Brain microvascular endothelial cell (primary cell): ENCODE data around the gene CTDP1.

Experiments
- DNase-seq: peaks from one replicate; pipeline ENCODE4 v3.0.0-alpha.2; 2020
- H3K27ac ChIP-seq: fragments of 250-450 bp; sonication (Bioruptor Pico); 2 replicates; pipeline ENCODE4 v1.5.1; 2020; ENCODE audit warnings: mild to moderate bottlenecking, moderate library complexity
- H3K27me3 ChIP-seq: fragments of 250-450 bp; sonication (Bioruptor Pico); replicated peaks from 2 replicates; pipeline ENCODE4 v1.5.1; 2020; ENCODE audit warnings: mild to moderate bottlenecking
- H3K36me3 ChIP-seq: fragments of 250-450 bp; sonication (Bioruptor Pico); replicated peaks from 2 replicates; pipeline ENCODE4 v1.5.1; 2020; ENCODE audit warnings: mild to moderate bottlenecking
- H3K4me3 ChIP-seq: 2 replicates; pipeline ENCODE4 v1.5.1; 2011; ENCODE audit warnings: low read depth, mild to moderate bottlenecking, control low read depth, low read length, moderate library complexity
- CTCF ChIP-seq: IDR thresholded peaks from 2 replicates; pipeline ENCODE4 v1.5.1; 2011; ENCODE audit warnings: low read depth, mild to moderate bottlenecking, moderate library complexity, low read length, control low read depth, inconsistent platforms; ENCODE audit errors: missing control alignments
- in situ Hi-C: cut with HindIII; loops from 2 replicates; pipeline ENCODE4 v1.10.0; 2017; ENCODE audit warnings: low sequenced_read_pairs, low pct_ligation_motif_present

The CTDP1 gene

GRCh38 chr18:79753391-79753851 is 73.8 kb downstream of the CTDP1 start:
- H3K36me3 ChIP-seq: peaks cover 8% of the 10 kb centered on the region

GRCh38 chr18:79754022-79754761 is 74.6 kb downstream of the CTDP1 start:
- no peak overlapping the region for H3K27ac ChIP-seq
- TF ChIP-seq CTCF: no peak
- H3K4me3 ChIP-seq: no peak overlapping the region
- no peaks in the 10 kb centered on the region for H3K27me3 ChIP-seq
- H3K36me3 ChIP-seq: peaks cover 8% of the 10 kb centered on the region
- in situ Hi-C loops: no loop called here
- no peak for DNase-seq

More at GRCh38 chr18:79753391-79753851, 73.8 kb downstream of the CTDP1 start:
- H3K27ac ChIP-seq: no peak overlapping the region
- no peak for DNase-seq
- in situ Hi-C loops: no loop called here
- H3K27me3 ChIP-seq: no peaks in the 10 kb centered on the region
- H3K4me3 ChIP-seq: no peak overlapping the region
- no peak for TF ChIP-seq CTCF

- peaks cover 8% of the 10 kb centered on the region for H3K36me3 ChIP-seq
- no peaks in the 10 kb centered on the region for H3K27me3 ChIP-seq
- H3K4me3 ChIP-seq: no peak overlapping the region
- DNase-seq: no peak
- H3K27ac ChIP-seq: no peak overlapping the region
- in situ Hi-C loops: no loop called here
- no peak for TF ChIP-seq CTCF
Observed at GRCh38 chr18:79754831-79755351, 75.3 kb downstream of the CTDP1 start.

GRCh38 chr18:79755496-79756142 is 76.0 kb downstream of the CTDP1 start:
- DNase-seq: no peak
- H3K27me3 ChIP-seq: no peaks in the 10 kb centered on the region
- no peak overlapping the region for H3K4me3 ChIP-seq
- H3K36me3 ChIP-seq: peaks cover 8% of the 10 kb centered on the region
- in situ Hi-C loops: no loop called here
- no peak for TF ChIP-seq CTCF
- H3K27ac ChIP-seq: no peak overlapping the region

- TF ChIP-seq CTCF: no peak
- no peak for DNase-seq
- H3K27ac ChIP-seq: no peak overlapping the region
- H3K36me3 ChIP-seq: peaks cover 8% of the 10 kb centered on the region
- no peak overlapping the region for H3K4me3 ChIP-seq
- in situ Hi-C loops: no loop called here
- no peaks in the 10 kb centered on the region for H3K27me3 ChIP-seq
Observed at GRCh38 chr18:79756143-79756500, 76.5 kb downstream of the CTDP1 start.
